Stimulated activated naive CD8-positive, alpha-beta T cell treated with anti-CD3 and anti-CD28 coated beads, Interleukin-15, Interleukin-2, amounts not matched to agents 100 U/mL and 50 U/mL, for 24 hours (primary cell): Measurements from ENCODE around the gene GPR15LG.

Experiments
- ATAC-seq: fragments of 150-1000 bp; cut with Tn5 transposase; one replicate; pipeline ENCODE4 v1.10.0; 2021
- DNase-seq: peaks from one replicate; pipeline ENCODE4 v3.0.0; 2021

Gene GPR15LG

GRCh38 chr10:84214612-84215235 lies 41.1 kb downstream of the GPR15LG start:
- peak; percentile 45 for ATAC-seq
- peak; percentile 46 for DNase-seq

GRCh38 chr10:84216834-84217233 lies 43.2 kb downstream of the GPR15LG start:
- no peak for ATAC-seq
- DNase-seq: no peak

DNA sequence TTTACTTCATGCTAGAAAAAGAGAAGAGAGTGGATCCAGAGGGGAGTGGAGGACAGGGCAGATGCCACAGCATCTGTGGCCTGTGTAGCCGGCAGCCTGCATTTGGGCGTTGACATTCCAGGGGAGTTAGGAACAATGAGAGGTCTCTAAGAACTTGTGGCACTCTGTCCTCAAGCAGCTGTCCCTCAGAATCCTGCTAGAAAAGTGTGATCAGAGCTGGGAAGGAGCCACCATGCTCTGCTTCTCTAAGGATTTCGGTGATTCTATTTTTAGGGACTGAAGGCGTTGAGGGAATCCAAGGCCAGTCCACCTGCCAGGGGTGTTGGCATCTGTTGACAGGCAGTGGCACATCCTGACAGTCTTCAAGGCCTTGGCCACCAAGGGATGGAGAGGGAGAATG lies 44.1 kb downstream of the GPR15LG start:
- no peak for DNase-seq
- no peak for ATAC-seq

DNA sequence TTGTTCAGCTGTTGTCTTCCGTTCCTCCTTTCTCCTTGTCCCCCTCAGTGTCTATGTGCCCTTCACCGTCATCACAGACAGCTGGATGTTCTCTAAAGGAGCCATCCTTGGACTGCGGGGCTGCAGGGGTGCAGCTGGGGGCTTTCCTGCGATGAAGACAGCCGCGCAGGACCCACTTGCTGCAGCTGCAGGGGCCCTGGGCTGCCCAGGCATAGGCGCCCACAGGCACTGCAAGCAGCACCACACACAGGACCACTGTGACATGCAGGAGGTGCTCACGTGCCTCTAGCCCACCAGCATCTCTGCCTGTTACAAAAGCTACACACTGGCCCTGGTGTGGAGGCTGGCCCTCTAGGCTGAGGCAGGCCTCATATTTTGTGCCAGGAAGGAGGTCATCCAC lies 48.3 kb downstream of the GPR15LG start:
- DNase-seq (no peak), ATAC-seq (no peak)

- DNase-seq (no peak), ATAC-seq (no peak)
Observed at GRCh38 chr10:84224411-84225028, 50.9 kb downstream of the GPR15LG start.

GRCh38 chr10:84225427-84226173 lies 52.0 kb downstream of the GPR15LG start, which contains the start of gene LRIT2:
LRIT2 (minus strand) TSS chr10:84225544; CDS start chr10:84225520, 24 bp downstream.
- DNase-seq: no peak
- ATAC-seq: no peak

DNA sequence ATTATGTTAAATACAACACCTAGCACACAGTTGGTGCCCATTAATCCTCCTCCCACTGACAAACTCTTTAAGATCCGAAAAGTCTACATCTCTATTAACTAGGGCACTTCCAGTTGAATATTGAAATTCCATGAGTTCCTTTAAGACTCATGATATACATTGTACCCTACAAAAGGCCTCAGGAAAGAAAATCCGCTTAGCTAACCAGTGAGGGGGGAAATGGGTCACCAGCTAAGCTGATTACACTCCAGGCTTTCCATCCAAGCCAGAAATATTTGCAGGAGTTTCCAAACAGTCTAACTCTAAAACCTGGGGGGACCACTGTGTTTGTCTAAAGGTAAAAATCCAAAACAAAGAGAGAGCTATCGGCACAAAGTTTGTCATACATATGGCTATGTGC lies 53.0 kb downstream of the GPR15LG start:
- ATAC-seq: no peak
- DNase-seq: no peak

- no peak for ATAC-seq
- no peak for DNase-seq
Observed at GRCh38 chr10:84227810-84228209, 54.2 kb downstream of the GPR15LG start.

DNA sequence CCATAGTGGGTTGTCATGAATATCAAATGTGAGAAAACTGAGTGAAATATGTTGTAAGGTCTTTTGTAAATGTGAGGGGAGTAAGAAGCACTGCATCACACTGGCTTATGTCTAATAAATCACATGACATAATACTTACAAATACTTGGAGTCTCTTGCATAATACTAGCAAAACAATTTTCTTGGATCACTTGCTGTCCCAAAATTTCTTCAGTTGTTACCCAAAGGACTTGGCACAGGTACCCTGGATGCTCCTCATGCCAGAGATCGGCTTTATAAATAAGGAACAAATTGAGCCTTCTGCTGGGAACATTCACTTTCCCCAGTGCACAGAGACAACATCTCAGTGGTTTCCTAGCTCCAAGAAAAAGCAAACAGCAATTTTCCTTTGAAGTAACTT lies 56.8 kb downstream of the GPR15LG start:
- DNase-seq (no peak), ATAC-seq (no peak)

DNA sequence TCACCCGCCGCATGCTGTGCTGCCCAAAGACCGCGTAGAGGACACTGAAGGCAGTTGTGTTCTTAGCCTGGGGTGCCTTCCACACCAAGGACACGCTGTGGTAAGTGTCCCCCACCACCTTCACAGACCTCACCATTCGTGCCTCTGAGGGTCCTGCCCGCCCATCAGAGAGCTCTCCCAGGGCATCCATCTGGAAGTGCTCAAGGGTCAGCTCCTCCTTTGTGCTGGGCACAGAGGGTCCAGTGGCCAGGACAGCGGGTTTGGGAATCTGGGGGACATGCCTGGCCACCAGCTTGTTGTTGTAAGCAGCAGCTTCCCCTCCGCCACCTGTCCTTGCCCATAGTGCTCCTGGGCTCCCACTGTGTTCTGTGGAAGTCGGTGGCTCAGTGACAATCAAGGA lies 58.8 kb downstream of the GPR15LG start:
- no peak for DNase-seq

GRCh38 chr10:84233940-84234339 lies 60.3 kb downstream of the GPR15LG start:
- ATAC-seq (no peak), DNase-seq (no peak)

More for the DNA sequence above, 58.8 kb downstream of the GPR15LG start:
- ATAC-seq: no peak

DNA sequence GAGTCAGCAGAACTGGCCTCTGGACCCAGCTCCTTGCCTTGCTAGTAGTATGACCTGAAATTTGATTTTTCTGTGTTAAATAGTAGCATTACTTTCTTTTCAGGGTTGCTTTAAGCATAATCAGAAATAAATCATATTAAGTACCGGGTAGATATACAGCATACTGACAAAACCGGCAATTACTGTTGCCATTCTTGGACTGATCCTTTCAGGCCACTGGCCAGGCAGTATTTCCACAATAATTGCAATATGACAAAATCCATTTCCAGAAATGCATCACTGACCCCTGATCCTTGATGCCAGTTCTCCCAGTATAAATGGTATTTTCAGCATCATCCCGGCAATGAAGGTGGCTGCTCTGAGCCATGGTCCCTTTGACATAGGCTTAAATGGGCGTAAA lies 60.9 kb downstream of the GPR15LG start:
- DNase-seq: no peak
- ATAC-seq: no peak
